HepG2 (cell line): Measurements from ENCODE around the gene CYSRT1. TPM values are rescaled to one million over a fixed set of nuclear protein-coding genes. Genes with fewer than 3 reads are reported as not detected.

ENCODE experiments used
- AGO2 ChIP-seq: fragments of 200-400 bp; formaldehyde crosslinking; optimal IDR thresholded peaks from 2 replicates; pipeline ENCODE3; 2017; ENCODE audit warnings: mild to moderate bottlenecking, low read depth, low read length, moderate library complexity
- CCAR2 ChIP-seq: fragments of 200-400 bp; formaldehyde crosslinking; optimal IDR thresholded peaks from 2 replicates; pipeline ENCODE3; 2018; ENCODE audit warnings: low read depth, mild to moderate bottlenecking, low read length, moderate library complexity
- FOXC1 ChIP-seq: sonication (generic); formaldehyde crosslinking; IDR thresholded peaks from 2 replicates; pipeline ENCODE4 v1.8.0; 2022; ENCODE audit warnings: mild to moderate bottlenecking, missing genetic modification reagents, borderline replicate concordance
- KDM5A ChIP-seq: fragments of 200-600 bp; sonication (generic); IDR thresholded peaks from 2 replicates; pipeline ENCODE4 v1.7.0; 2018; ENCODE audit warnings: antibody characterized with exemption, mild to moderate bottlenecking, low read length, borderline replicate concordance
- MAF1 ChIP-seq: sonication (generic); formaldehyde crosslinking; IDR thresholded peaks from 2 replicates; pipeline ENCODE4 v1.5.0; 2020; ENCODE audit warnings: missing genetic modification reagents, borderline replicate concordance
- MTF2 ChIP-seq: sonication (generic); formaldehyde crosslinking; IDR thresholded peaks from 2 replicates; pipeline ENCODE4 v1.5.0; 2020; ENCODE audit warnings: missing genetic modification reagents, borderline replicate concordance
- NR2F6 ChIP-seq, 2 experiments: IDR thresholded peaks; 2 replicates each; pipeline ENCODE4 v1.6.1; 2016; ENCODE audit warnings: antibody characterized with exemption in 1 of 2, mild to moderate bottlenecking in 1 of 2
- PPARG ChIP-seq: conservative IDR thresholded peaks from 2 replicates; pipeline ENCODE4 v1.6.1; 2016; ENCODE audit warnings: missing biosample characterization, missing genetic modification reagents
- ZNF607 ChIP-seq: sonication (generic); formaldehyde crosslinking; IDR thresholded peaks from 2 replicates; pipeline ENCODE4 v1.5.1; 2020; ENCODE audit warnings: missing genetic modification reagents, mild to moderate bottlenecking, borderline replicate concordance
- polyA plus RNA-seq, 8 experiments: library from polyadenylated mRNA; depleted of rRNA in 3 of 8; stranded (reverse) in 7 of 8; unstranded in 1 of 8; fragments of >200 nt; fragmentation: Illumina TruSeq in 4 of 8; extraction: Trizol in 4 of 8; gene quantifications; 2 replicates each; pipeline versions ENCODE4 v1.2.1 to v1.2.3, GENCODE V29; 2011 to 2016; ENCODE audit warnings: low read depth in 4 of 8, missing spikeins in 1 of 8, mixed read lengths in 1 of 8; ENCODE audit not compliant: insufficient read depth in 1 of 8
- total RNA-seq, 5 experiments: library from RNA; depleted of rRNA; stranded (reverse); fragments of >200 nt; fragmentation: Illumina TruSeq; extraction: Trizol; gene quantifications; 2 replicates each; pipeline ENCODE4 v1.2.3, GENCODE V29; 2016; ENCODE audit warnings: low read depth in 1 of 5
- TF ChIP-seq, protein P1 (sequence below): sonication (generic); formaldehyde crosslinking; IDR thresholded peaks from 2 replicates; pipeline ENCODE4 v1.5.0; 2020; ENCODE audit warnings: mild to moderate bottlenecking, missing genetic modification reagents, borderline replicate concordance
- TF ChIP-seq, protein P2 (sequence below): IDR thresholded peaks from 2 replicates; pipeline ENCODE4 v1.6.1; 2016; ENCODE audit warnings: low read depth
- TF ChIP-seq, protein P3 (sequence below): sonication (generic); formaldehyde crosslinking; IDR thresholded peaks from 2 replicates; pipeline ENCODE4 v1.8.0; 2022; ENCODE audit warnings: missing genetic modification reagents, mild to moderate bottlenecking, moderate library complexity, borderline replicate concordance
- TF ChIP-seq, protein P4 (sequence below), 2 experiments: fragments of 450-650 bp in 1 of 2; sonication (generic) in 1 of 2; formaldehyde crosslinking; IDR thresholded peaks; 2 replicates each; pipeline versions ENCODE4 v1.5.0 to v1.8.0; 2020 to 2022; ENCODE audit warnings: mild to moderate bottlenecking in 1 of 2, missing genetic modification reagents in 1 of 2
- TF ChIP-seq, protein P5 (sequence below): sonication (generic); formaldehyde crosslinking; IDR thresholded peaks from 2 replicates; pipeline ENCODE4 v1.4.0; 2020; ENCODE audit warnings: mild to moderate bottlenecking, missing genetic modification reagents, borderline replicate concordance

Gene CYSRT1
- total and polyA plus RNA-seq, 2 of the 13 experiments (the other 11 are each of a cell fraction or from before 2014, with no cell fraction given) = 1.5 to 2.1 TPM

DNA sequence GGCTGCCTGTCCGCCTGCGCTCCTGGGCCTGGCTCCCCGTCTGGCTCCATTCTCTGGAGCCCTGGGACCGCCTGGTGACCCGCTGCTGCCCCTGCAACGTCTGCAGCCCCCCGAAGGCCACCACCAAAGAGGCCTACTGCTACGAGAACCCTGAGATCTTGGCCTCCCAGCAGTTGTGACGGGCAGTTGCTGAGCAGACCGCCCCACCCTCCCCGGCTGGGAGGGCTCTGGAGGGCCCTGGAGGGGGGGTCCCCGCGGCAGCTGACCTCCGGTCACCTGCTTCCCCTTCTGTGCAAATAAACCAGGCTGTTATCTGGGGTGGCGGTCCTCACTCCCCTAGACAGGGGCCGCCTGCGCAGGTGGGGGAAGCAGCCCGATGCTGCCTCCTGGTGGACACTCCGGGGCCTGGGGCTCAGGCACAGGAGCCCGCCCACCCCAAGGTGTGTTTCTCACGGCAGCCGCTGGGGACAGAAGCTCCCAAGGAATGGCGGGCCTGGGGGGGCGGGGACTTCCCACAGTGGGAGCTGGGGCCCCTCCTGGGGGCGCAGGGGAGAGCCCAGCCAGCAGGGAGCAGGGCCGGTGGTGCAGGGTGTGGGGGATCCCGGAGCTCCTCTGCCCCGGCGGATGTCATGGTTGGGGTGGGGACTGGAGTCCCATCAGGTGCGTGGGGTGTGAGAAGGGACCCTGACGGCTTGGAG is 11.4 kb downstream of the CYSRT1 start (continued):
- TF ChIP-seq, protein P1, sequence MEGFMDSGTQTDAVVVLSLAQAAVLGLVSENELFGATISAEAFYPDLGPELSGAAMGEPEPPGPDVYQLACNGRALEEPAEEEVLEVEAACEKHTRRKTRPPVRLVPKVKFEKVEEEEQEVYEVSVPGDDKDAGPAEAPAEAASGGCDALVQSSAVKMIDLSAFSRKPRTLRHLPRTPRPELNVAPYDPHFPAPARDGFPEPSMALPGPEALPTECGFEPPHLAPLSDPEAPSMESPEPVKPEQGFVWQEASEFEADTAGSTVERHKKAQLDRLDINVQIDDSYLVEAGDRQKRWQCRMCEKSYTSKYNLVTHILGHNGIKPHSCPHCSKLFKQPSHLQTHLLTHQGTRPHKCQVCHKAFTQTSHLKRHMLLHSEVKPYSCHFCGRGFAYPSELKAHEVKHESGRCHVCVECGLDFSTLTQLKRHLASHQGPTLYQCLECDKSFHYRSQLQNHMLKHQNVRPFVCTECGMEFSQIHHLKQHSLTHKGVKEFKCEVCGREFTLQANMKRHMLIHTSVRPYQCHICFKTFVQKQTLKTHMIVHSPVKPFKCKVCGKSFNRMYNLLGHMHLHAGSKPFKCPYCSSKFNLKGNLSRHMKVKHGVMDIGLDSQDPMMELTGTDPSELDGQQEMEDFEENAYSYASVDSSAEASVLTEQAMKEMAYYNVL (CRISPR knock-in tag) = peak; percentile 69; the same call in 1 of the 2 replicates
- TF ChIP-seq, protein P2, sequence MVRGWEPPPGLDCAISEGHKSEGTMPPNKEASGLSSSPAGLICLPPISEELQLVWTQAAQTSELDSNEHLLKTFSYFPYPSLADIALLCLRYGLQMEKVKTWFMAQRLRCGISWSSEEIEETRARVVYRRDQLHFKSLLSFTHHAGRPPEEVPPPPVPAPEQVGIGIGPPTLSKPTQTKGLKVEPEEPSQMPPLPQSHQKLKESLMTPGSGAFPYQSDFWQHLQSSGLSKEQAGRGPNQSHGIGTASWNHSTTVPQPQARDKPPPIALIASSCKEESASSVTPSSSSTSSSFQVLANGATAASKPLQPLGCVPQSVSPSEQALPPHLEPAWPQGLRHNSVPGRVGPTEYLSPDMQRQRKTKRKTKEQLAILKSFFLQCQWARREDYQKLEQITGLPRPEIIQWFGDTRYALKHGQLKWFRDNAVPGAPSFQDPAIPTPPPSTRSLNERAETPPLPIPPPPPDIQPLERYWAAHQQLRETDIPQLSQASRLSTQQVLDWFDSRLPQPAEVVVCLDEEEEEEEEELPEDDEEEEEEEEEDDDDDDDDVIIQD (CRISPR knock-in tag) = peak; percentile 74; the same call in 1 of the 2 replicates
- TF ChIP-seq MAF1 (CRISPR knock-in tag) = 0 out of 2 replicates have a peak, but pooled peaks have one; percentile 6
- TF ChIP-seq CCAR2 = peak; percentile 55
- TF ChIP-seq, protein P3, sequence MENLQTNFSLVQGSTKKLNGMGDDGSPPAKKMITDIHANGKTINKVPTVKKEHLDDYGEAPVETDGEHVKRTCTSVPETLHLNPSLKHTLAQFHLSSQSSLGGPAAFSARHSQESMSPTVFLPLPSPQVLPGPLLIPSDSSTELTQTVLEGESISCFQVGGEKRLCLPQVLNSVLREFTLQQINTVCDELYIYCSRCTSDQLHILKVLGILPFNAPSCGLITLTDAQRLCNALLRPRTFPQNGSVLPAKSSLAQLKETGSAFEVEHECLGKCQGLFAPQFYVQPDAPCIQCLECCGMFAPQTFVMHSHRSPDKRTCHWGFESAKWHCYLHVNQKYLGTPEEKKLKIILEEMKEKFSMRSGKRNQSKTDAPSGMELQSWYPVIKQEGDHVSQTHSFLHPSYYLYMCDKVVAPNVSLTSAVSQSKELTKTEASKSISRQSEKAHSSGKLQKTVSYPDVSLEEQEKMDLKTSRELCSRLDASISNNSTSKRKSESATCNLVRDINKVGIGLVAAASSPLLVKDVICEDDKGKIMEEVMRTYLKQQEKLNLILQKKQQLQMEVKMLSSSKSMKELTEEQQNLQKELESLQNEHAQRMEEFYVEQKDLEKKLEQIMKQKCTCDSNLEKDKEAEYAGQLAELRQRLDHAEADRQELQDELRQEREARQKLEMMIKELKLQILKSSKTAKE (CRISPR knock-in tag) = peak; percentile 89
- TF ChIP-seq, protein P4, sequence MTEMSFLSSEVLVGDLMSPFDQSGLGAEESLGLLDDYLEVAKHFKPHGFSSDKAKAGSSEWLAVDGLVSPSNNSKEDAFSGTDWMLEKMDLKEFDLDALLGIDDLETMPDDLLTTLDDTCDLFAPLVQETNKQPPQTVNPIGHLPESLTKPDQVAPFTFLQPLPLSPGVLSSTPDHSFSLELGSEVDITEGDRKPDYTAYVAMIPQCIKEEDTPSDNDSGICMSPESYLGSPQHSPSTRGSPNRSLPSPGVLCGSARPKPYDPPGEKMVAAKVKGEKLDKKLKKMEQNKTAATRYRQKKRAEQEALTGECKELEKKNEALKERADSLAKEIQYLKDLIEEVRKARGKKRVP (CRISPR knock-in tag; IDR thresholded peaks at IDR 0.05) = peak in 1 of 2 experiments; percentile 59; a peak in 2 of 4 replicates
- TF ChIP-seq, protein P5, sequence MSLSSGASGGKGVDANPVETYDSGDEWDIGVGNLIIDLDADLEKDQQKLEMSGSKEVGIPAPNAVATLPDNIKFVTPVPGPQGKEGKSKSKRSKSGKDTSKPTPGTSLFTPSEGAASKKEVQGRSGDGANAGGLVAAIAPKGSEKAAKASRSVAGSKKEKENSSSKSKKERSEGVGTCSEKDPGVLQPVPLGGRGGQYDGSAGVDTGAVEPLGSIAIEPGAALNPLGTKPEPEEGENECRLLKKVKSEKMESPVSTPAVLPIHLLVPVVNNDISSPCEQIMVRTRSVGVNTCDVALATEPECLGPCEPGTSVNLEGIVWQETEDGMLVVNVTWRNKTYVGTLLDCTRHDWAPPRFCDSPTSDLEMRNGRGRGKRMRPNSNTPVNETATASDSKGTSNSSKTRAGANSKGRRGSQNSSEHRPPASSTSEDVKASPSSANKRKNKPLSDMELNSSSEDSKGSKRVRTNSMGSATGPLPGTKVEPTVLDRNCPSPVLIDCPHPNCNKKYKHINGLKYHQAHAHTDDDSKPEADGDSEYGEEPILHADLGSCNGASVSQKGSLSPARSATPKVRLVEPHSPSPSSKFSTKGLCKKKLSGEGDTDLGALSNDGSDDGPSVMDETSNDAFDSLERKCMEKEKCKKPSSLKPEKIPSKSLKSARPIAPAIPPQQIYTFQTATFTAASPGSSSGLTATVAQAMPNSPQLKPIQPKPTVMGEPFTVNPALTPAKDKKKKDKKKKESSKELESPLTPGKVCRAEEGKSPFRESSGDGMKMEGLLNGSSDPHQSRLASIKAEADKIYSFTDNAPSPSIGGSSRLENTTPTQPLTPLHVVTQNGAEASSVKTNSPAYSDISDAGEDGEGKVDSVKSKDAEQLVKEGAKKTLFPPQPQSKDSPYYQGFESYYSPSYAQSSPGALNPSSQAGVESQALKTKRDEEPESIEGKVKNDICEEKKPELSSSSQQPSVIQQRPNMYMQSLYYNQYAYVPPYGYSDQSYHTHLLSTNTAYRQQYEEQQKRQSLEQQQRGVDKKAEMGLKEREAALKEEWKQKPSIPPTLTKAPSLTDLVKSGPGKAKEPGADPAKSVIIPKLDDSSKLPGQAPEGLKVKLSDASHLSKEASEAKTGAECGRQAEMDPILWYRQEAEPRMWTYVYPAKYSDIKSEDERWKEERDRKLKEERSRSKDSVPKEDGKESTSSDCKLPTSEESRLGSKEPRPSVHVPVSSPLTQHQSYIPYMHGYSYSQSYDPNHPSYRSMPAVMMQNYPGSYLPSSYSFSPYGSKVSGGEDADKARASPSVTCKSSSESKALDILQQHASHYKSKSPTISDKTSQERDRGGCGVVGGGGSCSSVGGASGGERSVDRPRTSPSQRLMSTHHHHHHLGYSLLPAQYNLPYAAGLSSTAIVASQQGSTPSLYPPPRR = peak; percentile 69
- peak; percentile 42 for TF ChIP-seq PPARG (CRISPR knock-in tag)
- TF ChIP-seq AGO2 = peak; percentile 29
- TF ChIP-seq MTF2 (CRISPR knock-in tag) = 0 out of 2 replicates have a peak, but pooled peaks have one; percentile 57
- TF ChIP-seq FOXC1 = peak; percentile 76
- TF ChIP-seq KDM5A = 0 out of 2 replicates have a peak, but pooled peaks have one; percentile 7
- peak; percentile 53; the same call in 1 of the 2 replicates for TF ChIP-seq ZNF607 (CRISPR knock-in tag)
- peak; percentile 91 for TF ChIP-seq NR2F6 (IDR thresholded peaks at IDR 0.05)
- peak; percentile 90 for TF ChIP-seq NR2F6 (CRISPR knock-in tag; IDR thresholded peaks at IDR 0.05)
